Stimulated activated CD4-positive, alpha-beta T cell treated with anti-CD3 and anti-CD28 coated beads, Interleukin-4, amount 100 ng/mL, for 1 hour (primary cell): ENCODE results near the gene SMG5.

Experiments
- DNase-seq: peaks from one replicate; pipeline ENCODE4 v3.0.0-alpha.2; 2020

SMG5 gene

DNA sequence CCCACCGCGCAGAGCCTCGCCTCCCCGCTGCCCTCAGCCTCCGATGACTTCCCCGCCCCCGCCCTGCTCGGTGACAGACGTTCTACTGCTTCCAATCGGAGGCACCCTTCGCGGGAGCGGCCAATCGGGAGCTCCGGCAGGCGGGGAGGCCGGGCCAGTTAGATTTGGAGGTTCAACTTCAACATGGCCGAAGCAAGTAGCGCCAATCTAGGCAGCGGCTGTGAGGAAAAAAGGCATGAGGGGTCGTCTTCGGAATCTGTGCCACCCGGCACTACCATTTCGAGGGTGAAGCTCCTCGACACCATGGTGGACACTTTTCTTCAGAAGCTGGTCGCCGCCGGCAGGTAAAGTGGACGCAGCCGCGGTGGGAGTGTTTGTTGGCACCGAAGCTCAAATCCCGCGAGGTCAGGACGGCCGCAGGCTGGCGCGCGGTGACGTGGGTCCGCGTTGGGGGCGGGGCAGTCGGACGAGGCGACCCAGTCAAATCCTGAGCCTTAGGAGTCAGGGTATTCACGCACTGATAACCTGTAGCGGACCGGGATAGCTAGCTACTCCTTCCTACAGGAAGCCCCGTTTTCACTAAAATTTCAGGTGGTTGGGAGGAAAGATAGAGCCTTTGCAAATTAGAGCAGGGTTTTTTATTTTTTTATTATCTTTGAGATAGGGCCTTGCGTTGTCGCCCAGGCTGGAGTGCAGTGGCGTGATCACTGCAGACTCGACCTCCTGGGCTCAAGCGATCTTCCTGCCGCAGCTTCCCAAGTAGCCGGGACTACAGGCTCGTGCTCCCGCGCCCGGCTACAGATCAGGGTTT is 69.6 kb downstream of the SMG5 start, which contains the start of gene PMF1:
TSS of gene PMF1 (plus strand) at position 175 of the 811 bp plus-strand sequence. CDS start at position 184, 9 bp downstream.
- peak; percentile 95 for DNase-seq

DNA sequence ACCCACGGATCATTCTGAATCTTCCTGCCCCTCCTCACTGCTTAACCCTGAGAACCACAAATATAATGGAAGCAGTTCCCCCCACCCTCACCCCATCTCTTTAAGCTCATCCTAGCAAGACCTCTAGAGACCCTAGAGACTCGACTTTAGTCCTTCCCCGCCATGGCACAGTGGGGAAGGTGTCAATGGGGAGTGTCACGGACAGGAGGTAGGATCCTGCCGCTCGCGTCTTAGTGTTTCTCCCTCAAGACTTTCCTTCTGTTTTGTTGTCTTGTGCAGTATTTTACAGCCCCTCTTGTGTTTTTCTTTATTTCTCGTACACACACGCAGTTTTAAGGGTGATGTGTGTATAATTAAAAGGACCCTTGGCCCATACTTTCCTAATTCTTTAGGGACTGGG is 70.5 kb downstream of the SMG5 start:
- DNase-seq, result no peak

DNA sequence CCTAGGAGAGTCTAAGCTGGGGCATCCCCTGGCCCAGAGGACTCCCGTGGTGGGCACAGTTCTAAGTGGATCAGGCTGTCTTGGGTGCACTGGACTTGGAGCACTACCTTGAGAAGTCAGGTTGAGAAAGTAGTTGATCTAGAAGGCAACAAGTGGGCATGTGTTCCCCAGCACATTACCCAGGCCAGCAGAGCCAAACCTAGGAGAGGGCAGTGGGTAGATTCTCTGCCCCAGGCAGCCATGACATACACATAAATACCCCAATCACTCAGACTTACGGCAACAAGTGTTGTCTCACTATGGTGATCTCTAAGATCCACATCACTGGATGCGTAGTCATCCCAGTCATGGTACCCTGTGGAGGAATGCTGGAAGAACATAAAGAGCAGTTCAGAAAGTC is 71.4 kb downstream of the SMG5 start:
- no peak for DNase-seq

DNA sequence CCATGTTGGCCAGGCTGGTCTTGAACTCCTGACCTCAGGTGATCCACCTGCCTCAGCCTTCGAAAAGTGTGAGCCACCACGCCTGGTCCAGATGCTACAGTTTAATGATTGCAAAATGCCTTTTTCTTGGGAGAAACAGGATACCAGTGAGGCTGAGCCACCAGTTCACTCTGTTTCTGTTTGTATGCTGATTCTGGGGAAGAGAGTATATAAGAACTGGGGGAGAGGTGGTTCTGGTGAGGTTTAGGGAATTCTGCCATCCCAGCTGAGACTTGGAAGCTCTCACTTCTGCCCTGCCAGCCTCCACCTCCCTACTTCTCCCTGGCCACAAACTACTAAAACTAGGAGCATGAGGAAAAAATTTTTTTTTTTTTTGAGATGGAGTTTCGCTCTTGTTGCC is 77.9 kb downstream of the SMG5 start:
- no peak for DNase-seq

DNA sequence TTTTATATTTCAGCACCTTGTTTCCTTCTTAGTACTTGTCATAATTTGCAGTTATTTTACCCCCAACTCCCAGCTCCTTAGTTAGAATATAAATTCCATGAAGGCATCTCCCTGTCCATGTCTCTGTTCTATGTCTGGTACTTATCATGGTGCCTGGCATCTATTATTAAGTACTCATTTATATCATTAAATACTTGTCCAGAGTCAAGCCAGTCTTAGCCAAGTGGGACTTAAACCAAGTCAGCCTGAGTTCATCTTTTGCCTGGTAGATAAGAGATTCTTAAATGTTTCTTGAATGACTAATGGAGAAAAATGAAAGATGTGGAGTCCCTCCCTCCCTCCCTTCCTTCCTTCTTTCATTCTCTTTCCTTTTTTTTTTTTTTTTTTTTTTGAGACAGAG is 79.3 kb downstream of the SMG5 start:
- no peak for DNase-seq

DNA sequence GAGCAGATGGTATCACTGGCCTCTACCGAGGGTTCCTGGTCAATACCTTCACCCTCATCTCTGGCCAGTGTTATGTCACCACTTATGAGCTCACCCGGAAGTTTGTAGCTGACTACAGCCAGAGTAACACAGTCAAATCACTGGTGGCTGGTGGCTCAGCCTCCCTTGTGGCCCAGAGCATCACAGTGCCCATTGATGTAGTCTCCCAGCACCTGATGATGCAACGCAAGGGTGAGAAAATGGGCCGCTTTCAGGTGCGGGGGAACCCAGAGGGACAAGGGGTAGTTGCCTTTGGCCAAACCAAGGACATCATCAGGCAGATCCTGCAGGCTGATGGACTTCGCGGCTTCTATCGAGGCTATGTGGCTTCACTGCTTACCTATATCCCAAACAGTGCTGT is 82.6 kb downstream of the SMG5 start:
- DNase-seq, result no peak
